GM12878 (cell line): ENCODE measurements around the gene CHST5.

Source experiments
- ATF3 ChIP-seq: IDR thresholded peaks from 2 replicates; pipeline ENCODE4 v1.6.1; 2011; ENCODE audit warnings: low read depth, mild to moderate bottlenecking, low read length, moderate library complexity, borderline replicate concordance; ENCODE audit errors: extremely low read depth
- CTCF ChIP-seq, 3 experiments: IDR thresholded peaks in 2 of 3; conservative IDR thresholded peaks in 1 of 3; 2 replicates each; pipeline ENCODE4 v1.5.1; 2011; ENCODE audit warnings: low read depth in 3 of 3, low read length in 3 of 3, mild to moderate bottlenecking in 3 of 3, control low read depth in 2 of 3, moderate library complexity in 2 of 3, inconsistent platforms in 1 of 3, mixed read lengths in 1 of 3; ENCODE audit not compliant: control insufficient read depth in 2 of 3, insufficient read depth in 1 of 3; ENCODE audit errors: extremely low read depth in 1 of 3
- EP300 ChIP-seq, 2 experiments: fragments of 150-350 bp in 1 of 2; IDR thresholded peaks; 2 replicates each; pipeline ENCODE4 v1.6.1; 2011 to 2012; ENCODE audit warnings: low read depth in 2 of 2, low read length in 2 of 2, borderline replicate concordance in 1 of 2, improper control_type of control experiment in 1 of 2, inconsistent platforms in 1 of 2; ENCODE audit not compliant: control insufficient read depth in 1 of 2
- FOXM1 ChIP-seq: IDR thresholded peaks from 2 replicates; pipeline ENCODE4 v1.6.1; 2012; ENCODE audit warnings: low read depth, mild to moderate bottlenecking, inconsistent platforms, low read length, moderate library complexity
- HDAC6 ChIP-seq: fragments of 200-600 bp; sonication (generic); IDR thresholded peaks from one replicate; pipeline ENCODE4 v1.8.0; 2017; ENCODE audit warnings: antibody characterized with exemption; ENCODE audit not compliant: unreplicated experiment
- IRF3 ChIP-seq: fragments of 450-650 bp; IDR thresholded peaks from 2 replicates; pipeline ENCODE4 v1.6.1; 2014; ENCODE audit warnings: mild to moderate bottlenecking
- KLF5 ChIP-seq: fragments of 450-650 bp; IDR thresholded peaks from 2 replicates; pipeline ENCODE4 v1.6.1; 2014; ENCODE audit warnings: mild to moderate bottlenecking; ENCODE audit not compliant: partially characterized antibody
- MAX ChIP-seq: IDR thresholded peaks from 2 replicates; pipeline ENCODE4 v1.6.1; 2012; ENCODE audit warnings: low read depth, low read length, improper control_type of control experiment
- NFXL1 ChIP-seq: fragments of 450-650 bp; IDR thresholded peaks from 2 replicates; pipeline ENCODE4 v1.6.1; 2017; ENCODE audit warnings: antibody characterized with exemption, mild to moderate bottlenecking, borderline replicate concordance
- RAD21 ChIP-seq: IDR thresholded peaks from 2 replicates; pipeline ENCODE4 v1.6.1; 2011; ENCODE audit warnings: mild to moderate bottlenecking, low read depth, low read length, moderate library complexity; ENCODE audit not compliant: insufficient read depth
- SMC3 ChIP-seq: IDR thresholded peaks from 2 replicates; pipeline ENCODE4 v1.6.1; 2011; ENCODE audit warnings: low read length, improper control_type of control experiment, borderline replicate concordance
- ZZZ3 ChIP-seq: IDR thresholded peaks from 2 replicates; pipeline ENCODE4 v1.6.1; 2011; ENCODE audit warnings: low read depth; ENCODE audit not compliant: control insufficient read depth, insufficient read length
- TF ChIP-seq, protein P1 (sequence below): fragments of 450-650 bp; IDR thresholded peaks from 2 replicates; pipeline ENCODE4 v1.6.1; 2016; ENCODE audit warnings: mild to moderate bottlenecking
- TF ChIP-seq, protein P2 (sequence below): IDR thresholded peaks from 2 replicates; pipeline ENCODE4 v1.6.1; 2011; ENCODE audit warnings: borderline replicate concordance, low read depth, mild to moderate bottlenecking, moderate library complexity, mixed read lengths, low read length; ENCODE audit not compliant: insufficient read depth; ENCODE audit errors: extremely low read length

GRCh38 chr16:75555707-75556430, 20.0 kb upstream of the CHST5 start, which contains the start of gene TMEM231:
- TF ChIP-seq ATF3 (no peak), CTCF (IDR thresholded peaks at IDR 0.05 in 2 of 3, conservative IDR thresholded peaks at IDR 0.05 in 1 of 3; ENCODE audit: control insufficient read depth in 2 of 3, extremely low read depth in 1 of 3, insufficient read depth in 1 of 3, low read depth in 3 of 3, low read length in 3 of 3) (no peak), SMC3 (peak; percentile 2; the same call in 1 of the 2 replicates), KLF5 (no peak), IRF3 (no peak; the same call in 1 of the 2 replicates), ZZZ3 (no peak), RAD21 (no peak), NFXL1 (no peak), HDAC6 (no peak), FOXM1 (no peak), MAX (peak; percentile 82), EP300 (IDR thresholded peaks at IDR 0.05; ENCODE audit: borderline replicate concordance in 1 of 2, control insufficient read depth in 1 of 2, low read depth in 2 of 2, low read length in 2 of 2) (0 out of 4 replicates have a peak, but pooled peaks of 1 of the 2 experiments have one; percentile 21)
- TF ChIP-seq, protein P1, sequence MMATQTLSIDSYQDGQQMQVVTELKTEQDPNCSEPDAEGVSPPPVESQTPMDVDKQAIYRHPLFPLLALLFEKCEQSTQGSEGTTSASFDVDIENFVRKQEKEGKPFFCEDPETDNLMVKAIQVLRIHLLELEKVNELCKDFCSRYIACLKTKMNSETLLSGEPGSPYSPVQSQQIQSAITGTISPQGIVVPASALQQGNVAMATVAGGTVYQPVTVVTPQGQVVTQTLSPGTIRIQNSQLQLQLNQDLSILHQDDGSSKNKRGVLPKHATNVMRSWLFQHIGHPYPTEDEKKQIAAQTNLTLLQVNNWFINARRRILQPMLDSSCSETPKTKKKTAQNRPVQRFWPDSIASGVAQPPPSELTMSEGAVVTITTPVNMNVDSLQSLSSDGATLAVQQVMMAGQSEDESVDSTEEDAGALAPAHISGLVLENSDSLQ = no peak
- TF ChIP-seq, protein P2, sequence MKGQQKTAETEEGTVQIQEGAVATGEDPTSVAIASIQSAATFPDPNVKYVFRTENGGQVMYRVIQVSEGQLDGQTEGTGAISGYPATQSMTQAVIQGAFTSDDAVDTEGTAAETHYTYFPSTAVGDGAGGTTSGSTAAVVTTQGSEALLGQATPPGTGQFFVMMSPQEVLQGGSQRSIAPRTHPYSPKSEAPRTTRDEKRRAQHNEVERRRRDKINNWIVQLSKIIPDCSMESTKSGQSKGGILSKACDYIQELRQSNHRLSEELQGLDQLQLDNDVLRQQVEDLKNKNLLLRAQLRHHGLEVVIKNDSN = no peak
